Mucosa of stomach (tissue), 1 donor: ENCODE results near the gene RNF38.
"Not testable (repeated sequence)": the region's sequence is repeated elsewhere in the genome, so short reads cannot be mapped to it uniquely, and the experiment has no call there.

Experiments
- H3K27me3 ChIP-seq: one replicate; pipeline ENCODE4 v1.7.0; 2013; ENCODE audit warnings: mild to moderate bottlenecking, low read length; ENCODE audit not compliant: control insufficient read depth, insufficient read depth
- H3K36me3 ChIP-seq: one replicate; pipeline ENCODE4 v1.7.0; 2013; ENCODE audit warnings: low read length; ENCODE audit not compliant: control insufficient read depth, insufficient read depth
- H3K4me1 ChIP-seq: one replicate; pipeline ENCODE4 v1.7.0; 2013; ENCODE audit warnings: mild to moderate bottlenecking, low read length; ENCODE audit not compliant: control insufficient read depth, insufficient read depth
- H3K4me3 ChIP-seq: one replicate; pipeline ENCODE4 v1.7.0; 2013; ENCODE audit warnings: low read length
- H3K9ac ChIP-seq: one replicate; pipeline ENCODE4 v1.7.0; 2013; ENCODE audit warnings: mild to moderate bottlenecking, low read length, moderate library complexity
- H3K9me3 ChIP-seq: one replicate; pipeline ENCODE4 v1.7.0; 2013; ENCODE audit warnings: mild to moderate bottlenecking, low read length, moderate library complexity; ENCODE audit not compliant: control insufficient read depth
- donor health status: Pancreatic carcinoma.

The RNF38 gene

DNA sequence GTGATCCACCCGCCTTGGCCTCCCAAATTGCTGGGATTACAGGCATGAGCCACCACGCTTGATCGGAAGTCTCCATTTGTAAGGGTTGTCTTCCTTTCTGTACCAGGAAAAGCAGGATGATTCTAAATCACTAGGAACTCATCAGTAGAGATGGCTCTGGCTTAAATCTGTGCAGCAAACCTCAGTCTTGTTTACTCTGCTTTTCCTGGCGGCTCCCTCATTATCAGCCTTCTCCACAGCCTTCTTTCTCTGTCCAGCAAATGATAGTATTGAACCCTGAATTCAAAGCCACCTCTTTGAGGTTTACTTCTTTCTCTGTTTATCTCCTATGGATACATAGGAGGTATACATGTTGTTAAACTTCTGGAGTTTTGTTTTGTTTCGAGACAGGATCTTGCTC is 98.8 kb downstream of the RNF38 start:
- Histone ChIP-seq H3K9me3 (no peaks in the 10 kb centered on the region), H3K4me3 (no peak overlapping the region), H3K36me3 (no peaks in the 10 kb centered on the region), H3K27me3 (no peaks in the 10 kb centered on the region), H3K4me1 (peaks cover 14% of the 10 kb centered on the region), H3K9ac (no peak overlapping the region)

GRCh38 chr9:36298566-36298965 is 101.5 kb downstream of the RNF38 start:
- H3K9me3 ChIP-seq: no peaks in the 10 kb centered on the region
- no peaks in the 10 kb centered on the region for H3K27me3 ChIP-seq
- H3K4me3 ChIP-seq: no peak overlapping the region
- H3K4me1 ChIP-seq: peaks cover 14% of the 10 kb centered on the region
- no peaks in the 10 kb centered on the region for H3K36me3 ChIP-seq
- no peak overlapping the region for H3K9ac ChIP-seq

GRCh38 chr9:36297798-36298197 is 102.3 kb downstream of the RNF38 start:
- H3K27me3 ChIP-seq: peaks cover 4% of the 10 kb centered on the region
- H3K4me3 ChIP-seq: no peak overlapping the region
- H3K9me3 ChIP-seq: no peaks in the 10 kb centered on the region
- H3K4me1 ChIP-seq: peaks cover 14% of the 10 kb centered on the region
- H3K36me3 ChIP-seq: no peaks in the 10 kb centered on the region
- no peak overlapping the region for H3K9ac ChIP-seq

DNA sequence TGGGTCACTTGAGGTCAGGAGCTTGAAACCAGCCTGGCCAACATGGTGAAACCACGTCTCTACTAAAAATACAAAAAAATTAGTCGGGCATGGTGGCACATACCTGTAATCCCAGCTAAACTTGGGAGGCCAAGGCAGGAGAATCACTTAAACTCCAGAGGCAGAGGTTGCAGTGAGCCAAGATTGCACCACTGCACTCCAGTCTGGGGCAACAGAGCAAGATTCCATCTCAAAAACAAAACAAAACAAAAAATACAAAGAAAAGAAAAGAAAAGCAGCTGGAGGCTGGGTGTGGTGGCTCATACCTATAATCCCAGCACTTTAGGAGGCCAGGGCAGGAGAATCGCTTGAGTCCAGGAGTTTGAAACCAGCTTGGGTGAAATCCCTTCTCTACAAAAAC is 105.1 kb downstream of the RNF38 start:
- not testable (repeated sequence) for H3K4me3 ChIP-seq, H3K9ac ChIP-seq, H3K9me3 ChIP-seq, H3K36me3 ChIP-seq, H3K27me3 ChIP-seq
- H3K4me1 ChIP-seq: peaks cover 14% of the 10 kb centered on the region

GRCh38 chr9:36293918-36294317 is 106.2 kb downstream of the RNF38 start:
- Histone ChIP-seq H3K4me3 (no peak overlapping the region), H3K9ac (no peak overlapping the region), H3K4me1 (peaks cover 14% of the 10 kb centered on the region), H3K36me3 (no peaks in the 10 kb centered on the region), H3K27me3 (peaks cover 18% of the 10 kb centered on the region), H3K9me3 (no peaks in the 10 kb centered on the region)

DNA sequence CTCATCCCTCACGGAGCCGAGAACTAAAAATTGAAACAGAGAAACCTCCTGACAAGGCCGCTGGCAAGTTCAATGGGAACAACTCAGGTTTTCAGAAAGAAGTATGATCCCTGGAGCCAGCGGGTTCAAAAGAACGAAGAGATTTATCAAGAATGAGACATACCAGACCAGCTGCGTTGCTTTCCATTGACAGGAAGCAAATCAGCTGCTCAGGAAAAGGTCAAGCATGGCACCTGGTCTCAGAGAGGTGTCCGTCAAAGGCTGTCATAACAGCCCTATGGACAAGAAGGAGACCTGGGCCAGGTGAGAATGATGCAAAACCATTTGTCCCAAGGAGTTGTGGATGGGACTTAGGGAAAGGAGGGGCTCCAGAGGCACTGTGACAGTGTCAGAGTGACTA is 106.9 kb downstream of the RNF38 start:
- H3K36me3 ChIP-seq: no peaks in the 10 kb centered on the region
- H3K9ac ChIP-seq: no peak overlapping the region
- H3K9me3 ChIP-seq: no peaks in the 10 kb centered on the region
- H3K4me1 ChIP-seq: peaks cover 14% of the 10 kb centered on the region
- H3K4me3 ChIP-seq: no peak overlapping the region
- peaks cover 26% of the 10 kb centered on the region for H3K27me3 ChIP-seq

DNA sequence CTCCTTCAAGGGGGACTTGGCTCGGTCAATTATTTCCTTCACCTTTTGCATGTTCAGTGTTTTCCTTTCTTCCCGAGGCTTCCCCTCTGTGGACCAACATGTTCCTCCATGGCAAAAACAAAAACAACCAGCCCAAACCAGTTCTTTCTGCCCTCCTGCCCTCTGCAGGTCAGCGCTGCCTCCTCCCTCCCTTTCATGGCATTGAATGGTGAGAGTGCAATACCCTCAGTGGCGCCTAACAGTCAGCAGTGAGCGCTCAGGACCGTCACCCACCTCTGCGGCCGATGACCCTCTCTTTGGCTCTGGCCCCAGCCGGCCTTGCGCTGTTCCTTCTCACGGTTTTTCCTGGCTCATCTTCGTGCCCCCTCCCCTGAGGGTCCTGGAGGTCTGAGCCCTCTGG is 107.4 kb downstream of the RNF38 start:
- peaks cover 27% of the 10 kb centered on the region for H3K27me3 ChIP-seq
- H3K9me3 ChIP-seq: no peaks in the 10 kb centered on the region
- no peak overlapping the region for H3K4me3 ChIP-seq
- H3K4me1 ChIP-seq: peaks cover 11% of the 10 kb centered on the region
- H3K36me3 ChIP-seq: no peaks in the 10 kb centered on the region
- H3K9ac ChIP-seq: no peak overlapping the region

GRCh38 chr9:36290996-36291395 is 109.1 kb downstream of the RNF38 start:
- peaks cover 36% of the 10 kb centered on the region for H3K27me3 ChIP-seq
- H3K36me3 ChIP-seq: no peaks in the 10 kb centered on the region
- H3K4me3 ChIP-seq: no peak overlapping the region
- H3K9ac ChIP-seq: no peak overlapping the region
- peaks cover 4% of the 10 kb centered on the region for H3K4me1 ChIP-seq
- H3K9me3 ChIP-seq: no peaks in the 10 kb centered on the region

- Histone ChIP-seq H3K36me3 (no peaks in the 10 kb centered on the region), H3K9ac (no peak overlapping the region), H3K27me3 (peaks cover 36% of the 10 kb centered on the region), H3K9me3 (no peaks in the 10 kb centered on the region), H3K4me3 (no peak overlapping the region), H3K4me1 (peaks cover 4% of the 10 kb centered on the region)
Measured at GRCh38 chr9:36289836-36290435, 110.1 kb downstream of the RNF38 start.

DNA sequence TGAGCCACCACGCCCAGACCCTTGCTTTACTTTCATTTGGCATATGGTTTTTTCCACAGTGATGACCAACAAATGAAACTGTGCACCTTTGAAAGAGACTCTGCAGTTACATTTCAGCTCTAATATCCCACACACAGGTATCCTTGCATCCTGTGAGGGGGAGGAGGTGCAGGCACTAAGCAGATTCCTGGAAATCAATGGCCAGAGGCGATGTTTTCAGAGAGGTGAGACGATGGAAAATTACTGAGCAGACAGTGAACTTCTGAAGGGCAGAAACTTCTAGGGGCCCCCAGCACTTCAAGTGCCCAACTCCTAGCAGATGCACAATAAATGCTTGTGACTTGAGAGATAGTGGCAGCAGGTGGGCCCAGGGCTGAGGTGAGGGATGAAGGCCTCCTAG is 112.0 kb downstream of the RNF38 start:
- H3K36me3 ChIP-seq: no peaks in the 10 kb centered on the region

More for the DNA sequence above, 112.0 kb downstream of the RNF38 start:
- H3K27me3 ChIP-seq: peaks cover 41% of the 10 kb centered on the region
- no peak overlapping the region for H3K4me3 ChIP-seq
- no peak overlapping the region for H3K9ac ChIP-seq
- peaks cover 4% of the 10 kb centered on the region for H3K4me1 ChIP-seq
- no peaks in the 10 kb centered on the region for H3K9me3 ChIP-seq
